Fibroblast of skin of right quadriceps (primary cell): ENCODE measurements around the gene PDE4D.
"Not testable (repeated sequence)": the region's sequence is repeated elsewhere in the genome, so short reads cannot be mapped to it uniquely, and the experiment has no call there.

Experiments
- DNase-seq: peaks from one replicate; pipeline ENCODE4 v3.0.0-alpha.2; 2013

The PDE4D gene

GRCh38 chr5:59312223-59312622 is 581.3 kb downstream of the PDE4D start:
- no peak for DNase-seq

- DNase-seq, result not testable (repeated sequence)
Measured at GRCh38 chr5:59308685-59309084, 584.8 kb downstream of the PDE4D start.

GRCh38 chr5:59303289-59303716 is 590.2 kb downstream of the PDE4D start:
- DNase-seq, result not testable (repeated sequence)

- not testable (repeated sequence) for DNase-seq
Measured at GRCh38 chr5:59302509-59302908, 591.0 kb downstream of the PDE4D start.

GRCh38 chr5:59301727-59302126 is 591.8 kb downstream of the PDE4D start:
- no peak for DNase-seq

- no peak for DNase-seq
Measured at GRCh38 chr5:59300930-59301329, 592.6 kb downstream of the PDE4D start.

GRCh38 chr5:59299006-59299405 is 594.5 kb downstream of the PDE4D start:
- no peak for DNase-seq

- peak; percentile 35 for DNase-seq
Measured at GRCh38 chr5:59296317-59297264, 596.9 kb downstream of the PDE4D start.

- DNase-seq, result no peak
Measured at GRCh38 chr5:59293700-59294099, 599.8 kb downstream of the PDE4D start.

- no peak for DNase-seq
Measured at GRCh38 chr5:59291941-59292340, 601.6 kb downstream of the PDE4D start.

GRCh38 chr5:59287884-59288283 is 605.6 kb downstream of the PDE4D start:
- no peak for DNase-seq

GRCh38 chr5:59287361-59287760 is 606.2 kb downstream of the PDE4D start:
- DNase-seq, result no peak

- no peak for DNase-seq
Measured at GRCh38 chr5:59286510-59286909, 607.0 kb downstream of the PDE4D start.

- DNase-seq, result no peak
Measured at GRCh38 chr5:59285300-59286016, 608.1 kb downstream of the PDE4D start.

- DNase-seq, result no peak
Measured at GRCh38 chr5:59282726-59283125, 610.8 kb downstream of the PDE4D start.

GRCh38 chr5:59279979-59280378 is 613.5 kb downstream of the PDE4D start:
- DNase-seq, result no peak

- DNase-seq, result no peak
Measured at GRCh38 chr5:59276917-59277372, 616.6 kb downstream of the PDE4D start.

GRCh38 chr5:59276325-59276675 is 617.2 kb downstream of the PDE4D start:
- DNase-seq, result no peak

- DNase-seq, result peak; percentile 16
Measured at GRCh38 chr5:59275510-59276324, 617.8 kb downstream of the PDE4D start.

GRCh38 chr5:59275170-59275509 is 618.4 kb downstream of the PDE4D start:
- no peak for DNase-seq

- DNase-seq, result no peak
Measured at GRCh38 chr5:59274106-59274636, 619.4 kb downstream of the PDE4D start.

- DNase-seq, result no peak
Measured at GRCh38 chr5:59272809-59273427, 620.6 kb downstream of the PDE4D start.
